GM06990 (cell line): ENCODE measurements around the gene LYPD5.
"Not testable (repeated sequence)": the region's sequence is repeated elsewhere in the genome, so short reads cannot be mapped to it uniquely, and the experiment has no call there.

Experiments
- DNase-seq: peaks from one replicate; pipeline ENCODE4 v3.0.0-alpha.2; 2011; ENCODE audit not compliant: insufficient read length; ENCODE audit errors: extremely low read depth
- H3K27me3 ChIP-seq: replicated peaks from 2 replicates; pipeline ENCODE4 v1.6.0; 2011; ENCODE audit warnings: low read length; ENCODE audit not compliant: control insufficient read depth, insufficient read depth
- H3K36me3 ChIP-seq: 2 replicates; pipeline ENCODE4 v1.5.1; 2011; ENCODE audit warnings: low read length; ENCODE audit not compliant: control insufficient read depth, insufficient read depth
- H3K4me3 ChIP-seq: replicated peaks from 2 replicates; pipeline ENCODE4 v1.5.1; 2011; ENCODE audit warnings: low read depth, mild to moderate bottlenecking, control low read depth, low read length
- CTCF ChIP-seq: IDR thresholded peaks from 2 replicates; pipeline ENCODE4 v1.5.1; 2011; ENCODE audit warnings: low read length, control low read depth, mild to moderate bottlenecking, inconsistent platforms; ENCODE audit not compliant: insufficient read depth, poor library complexity, severe bottlenecking

Gene LYPD5

GRCh38 chr19:43818500-43818899 is 16.3 kb upstream of the LYPD5 start:
- Histone ChIP-seq H3K27me3 (no peaks in the 10 kb centered on the region), H3K4me3 (no peak overlapping the region), H3K36me3 (no peaks in the 10 kb centered on the region)
- TF ChIP-seq CTCF: no peak
- DNase-seq: no peak

- H3K4me3 ChIP-seq, H3K27me3 ChIP-seq, H3K36me3 ChIP-seq, DNase-seq: not testable (repeated sequence)
These were observed 15.2 kb upstream of the LYPD5 start for GRCh38 chr19:43817454-43817853.

- H3K36me3 ChIP-seq: no peaks in the 10 kb centered on the region
- no peak overlapping the region for H3K4me3 ChIP-seq
- DNase-seq: no peak
- TF ChIP-seq CTCF: no peak
- no peaks in the 10 kb centered on the region for H3K27me3 ChIP-seq
These were observed 12.6 kb upstream of the LYPD5 start for GRCh38 chr19:43814663-43815352.

GRCh38 chr19:43812688-43813087 is 10.4 kb upstream of the LYPD5 start:
- no peak for DNase-seq
- TF ChIP-seq CTCF: no peak

GRCh38 chr19:43812259-43812658 is 10.0 kb upstream of the LYPD5 start:
- H3K27me3 ChIP-seq: no peaks in the 10 kb centered on the region; the same call in 1 of the 2 replicates
- no peaks in the 10 kb centered on the region for H3K36me3 ChIP-seq
- TF ChIP-seq CTCF: no peak
- DNase-seq: no peak
- H3K4me3 ChIP-seq: no peak overlapping the region

More at GRCh38 chr19:43812688-43813087, 10.4 kb upstream of the LYPD5 start:
- H3K27me3 ChIP-seq: no peaks in the 10 kb centered on the region
- no peaks in the 10 kb centered on the region for H3K36me3 ChIP-seq
- no peak overlapping the region for H3K4me3 ChIP-seq

- no peak overlapping the region for H3K4me3 ChIP-seq
- TF ChIP-seq CTCF: no peak
- H3K36me3 ChIP-seq: no peaks in the 10 kb centered on the region
- no peak for DNase-seq
- H3K27me3 ChIP-seq: no peaks in the 10 kb centered on the region; the same call in 1 of the 2 replicates
These were observed 9.6 kb upstream of the LYPD5 start for GRCh38 chr19:43811837-43812236.
